ENCODE data around the gene ARHGAP8.

Gene ARHGAP8

DNA sequence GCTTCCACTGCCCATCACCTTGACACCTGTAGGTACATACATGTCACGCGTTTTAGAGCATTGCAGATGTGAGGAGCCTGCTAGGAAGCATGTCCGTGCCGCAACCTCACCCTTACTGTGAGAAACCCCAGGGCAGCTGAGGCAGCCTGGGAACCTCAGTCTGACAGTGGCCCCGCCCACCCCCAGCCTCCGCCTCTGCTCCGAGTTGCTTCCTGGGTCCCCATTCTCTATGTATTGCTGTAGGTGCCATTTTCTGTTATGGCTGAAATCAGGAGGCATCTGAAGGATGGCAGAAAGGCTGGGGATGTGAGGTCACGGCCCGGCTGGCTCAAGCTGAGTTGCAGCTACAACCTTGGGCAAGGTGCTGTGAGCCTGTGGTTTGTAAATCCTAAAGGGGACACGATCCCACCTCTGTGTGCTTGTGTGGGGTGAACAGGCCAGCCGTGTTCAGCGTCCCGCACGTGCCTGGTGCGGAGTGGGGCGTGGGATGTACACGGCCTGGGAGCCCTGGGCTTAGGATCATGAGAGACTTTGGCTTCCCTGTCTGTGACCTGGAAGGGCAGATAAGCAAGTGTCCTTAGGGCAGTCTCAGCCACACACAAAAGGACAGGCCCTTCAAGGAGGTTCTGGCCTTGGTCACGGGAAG, 154.7 kb downstream of the ARHGAP8 start:
- no peak overlapping the region for H3K4me3 ChIP-seq (ENCODE audit: low read length)
- TF ChIP-seq, protein P1, sequence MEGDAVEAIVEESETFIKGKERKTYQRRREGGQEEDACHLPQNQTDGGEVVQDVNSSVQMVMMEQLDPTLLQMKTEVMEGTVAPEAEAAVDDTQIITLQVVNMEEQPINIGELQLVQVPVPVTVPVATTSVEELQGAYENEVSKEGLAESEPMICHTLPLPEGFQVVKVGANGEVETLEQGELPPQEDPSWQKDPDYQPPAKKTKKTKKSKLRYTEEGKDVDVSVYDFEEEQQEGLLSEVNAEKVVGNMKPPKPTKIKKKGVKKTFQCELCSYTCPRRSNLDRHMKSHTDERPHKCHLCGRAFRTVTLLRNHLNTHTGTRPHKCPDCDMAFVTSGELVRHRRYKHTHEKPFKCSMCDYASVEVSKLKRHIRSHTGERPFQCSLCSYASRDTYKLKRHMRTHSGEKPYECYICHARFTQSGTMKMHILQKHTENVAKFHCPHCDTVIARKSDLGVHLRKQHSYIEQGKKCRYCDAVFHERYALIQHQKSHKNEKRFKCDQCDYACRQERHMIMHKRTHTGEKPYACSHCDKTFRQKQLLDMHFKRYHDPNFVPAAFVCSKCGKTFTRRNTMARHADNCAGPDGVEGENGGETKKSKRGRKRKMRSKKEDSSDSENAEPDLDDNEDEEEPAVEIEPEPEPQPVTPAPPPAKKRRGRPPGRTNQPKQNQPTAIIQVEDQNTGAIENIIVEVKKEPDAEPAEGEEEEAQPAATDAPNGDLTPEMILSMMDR (conservative IDR thresholded peaks at IDR 0.05; ENCODE audit: low read depth, low read length) = no peak
- no peak for DNase-seq (ENCODE audit: low read depth)

DNA sequence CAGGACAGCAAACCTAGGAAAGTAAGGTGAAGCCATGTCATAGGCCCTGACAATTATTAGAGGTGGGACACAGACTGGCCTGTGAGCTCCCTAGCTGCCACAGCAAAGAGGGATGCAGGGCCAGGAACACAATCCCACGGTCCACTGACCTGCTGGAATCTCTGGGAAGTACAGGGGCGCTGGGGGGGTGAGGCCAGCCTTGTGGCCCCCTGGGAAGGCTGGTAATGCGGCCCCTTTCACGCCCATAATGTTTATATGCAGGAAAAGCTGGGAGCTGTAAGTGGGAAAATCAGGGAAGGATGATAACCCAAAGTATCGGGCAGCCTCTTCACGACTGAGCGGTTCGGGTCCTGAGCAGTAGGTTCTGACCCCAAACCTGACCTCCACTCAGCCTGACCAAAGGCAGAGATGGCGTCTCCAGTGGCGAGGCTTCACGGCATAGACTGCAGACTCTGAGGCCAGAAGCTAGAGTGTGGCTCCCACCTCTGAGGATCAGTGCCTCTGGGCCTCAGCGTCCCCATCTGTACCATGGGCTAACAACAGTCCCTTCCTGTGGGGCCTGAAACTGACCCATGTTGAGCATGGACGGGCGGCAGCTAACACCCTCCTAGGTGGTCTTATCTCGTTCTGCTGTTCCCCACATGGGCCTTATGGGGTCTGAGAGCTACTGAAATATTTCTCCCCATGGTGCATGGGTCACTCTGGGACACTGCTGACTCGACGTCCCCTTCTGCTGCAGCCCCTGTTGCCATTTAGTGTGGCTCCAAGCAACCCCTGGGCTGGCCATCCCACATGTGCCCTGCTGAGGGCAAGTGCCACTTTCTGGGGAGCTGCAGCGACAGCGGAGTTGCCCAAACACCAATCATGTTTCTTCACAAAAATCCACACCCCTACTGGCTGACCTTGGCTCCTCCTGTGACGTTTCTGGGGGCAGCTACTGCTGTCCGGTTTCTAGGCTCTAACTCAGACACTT, 155.7 kb downstream of the ARHGAP8 start:
- no peak for DNase-seq (ENCODE audit: low read depth)
- H3K4me3 ChIP-seq (ENCODE audit: low read length) = no peak overlapping the region
- TF ChIP-seq, protein P1 (conservative IDR thresholded peaks at IDR 0.05; ENCODE audit: low read depth, low read length) = no peak

DNA sequence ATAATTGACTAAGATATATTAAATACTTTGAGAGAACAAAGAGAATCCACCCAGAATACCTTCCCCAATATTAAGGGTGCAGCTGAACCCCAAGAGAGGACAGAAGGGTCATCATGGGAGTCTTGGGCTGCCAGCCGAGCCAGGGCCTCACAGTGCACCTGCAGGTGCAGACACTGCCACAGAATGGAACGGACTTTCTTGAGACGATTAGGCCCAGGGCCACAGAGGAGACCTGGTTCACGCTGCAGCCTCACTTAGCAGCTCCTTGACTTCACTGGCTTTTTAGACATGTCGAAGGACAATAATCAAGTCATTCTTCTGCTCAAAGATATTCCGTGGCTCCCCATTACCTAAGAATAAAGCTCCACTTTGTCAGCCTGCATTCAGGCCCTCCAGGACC, 156.9 kb downstream of the ARHGAP8 start:
- TF ChIP-seq, protein P1 (conservative IDR thresholded peaks at IDR 0.05; ENCODE audit: low read depth, low read length) = no peak
- H3K4me3 ChIP-seq (ENCODE audit: low read length) = no peak overlapping the region
- DNase-seq (ENCODE audit: low read depth) = no peak
